ENCODE measurements around the gene RAB38. TPM values are rescaled to one million over a fixed set of nuclear protein-coding genes. Genes with fewer than 3 reads are reported as not detected.

The RAB38 gene
- total RNA-seq, 1 experiment from 2014 or later = 18.7 TPM

GRCh38 chr11:88158081-88158480 lies 17.2 kb downstream of the RAB38 start:
- H3K23ac ChIP-seq (ENCODE audit: insufficient read length, low read depth, low read length) = no peak overlapping the region
- no peak overlapping the region for H2AK5ac ChIP-seq (ENCODE audit: insufficient read length, low read length)
- no peaks in the 10 kb centered on the region for H3K27me3 Mint-ChIP-seq (ENCODE audit: low read depth)
- no peak overlapping the region for H3K14ac ChIP-seq (ENCODE audit: insufficient read depth, low read length)
- no peak for TF ChIP-seq CTCF (conservative IDR thresholded peaks at IDR 0.05)
- no peak overlapping the region for H4K5ac ChIP-seq (ENCODE audit: insufficient read length, low read depth, low read length)
- peaks cover 12 to 50% (median 17%) of the 10 kb centered on the region in 3 experiments; a peak in 5 of 7 replicates for H3K36me3 Mint-ChIP-seq (ENCODE audit: insufficient read depth in 1 of 3, low read depth in 3 of 3)
- H3K18ac ChIP-seq (ENCODE audit: insufficient read length, low read depth, low read length) = no peak overlapping the region
- H2BK5ac ChIP-seq (ENCODE audit: insufficient read length, low read length) = no peak overlapping the region
- H3T11ph ChIP-seq (ENCODE audit: low read length) = no peak overlapping the region
- WGBS (ENCODE audit: extremely low coverage, insufficient read length, low lambda C conversion rate) = no CpG with 5 or more reads among the region's 1 CpG
- H3K9me3 ChIP-seq (ENCODE audit: control insufficient read depth, low read depth, low read length) = no peaks in the 10 kb centered on the region
- H3K79me1 ChIP-seq (ENCODE audit: insufficient read depth, low read depth, low read length, poor library complexity, severe bottlenecking) = no peaks in the 10 kb centered on the region
- no peaks in the 10 kb centered on the region for H3K23me2 ChIP-seq (ENCODE audit: insufficient read length, low read depth, low read length, poor library complexity, severe bottlenecking)
- no peaks in the 10 kb centered on the region for H4K20me1 ChIP-seq (ENCODE audit: control insufficient read depth, insufficient read depth, insufficient read length)
- H2AFZ ChIP-seq (ENCODE audit: low read length) = no peak overlapping the region
- H3K4me3 Mint-ChIP-seq = no peak overlapping the region
- H3K4me1 ChIP-seq (ENCODE audit: insufficient read depth, low read length) = no peaks in the 10 kb centered on the region
- no peak overlapping the region for H3K27ac ChIP-seq (ENCODE audit: insufficient read length, low read depth, low read length)
- H3K9me3 Mint-ChIP-seq = peaks cover 0 to 25% of the 10 kb centered on the region in 2 experiments; a peak in 4 of 5 replicates
- H3K4me2 ChIP-seq (ENCODE audit: insufficient read depth, insufficient read length, low read length) = no peak overlapping the region
- H4K91ac ChIP-seq (ENCODE audit: insufficient read length, low read depth, low read length) = no peak overlapping the region
- no peak overlapping the region for H3K56ac ChIP-seq (ENCODE audit: insufficient read length, low read depth, low read length)
- DNase-seq = no peak
- H3K27ac Mint-ChIP-seq = no peak overlapping the region
- no peak overlapping the region for H2BK15ac ChIP-seq (ENCODE audit: low read depth, low read length)
- peaks cover 0 to 7% of the 10 kb centered on the region in 2 experiments; a peak in 2 of 4 replicates for H3K4me1 Mint-ChIP-seq
- no peaks in the 10 kb centered on the region for H3K27me3 ChIP-seq (ENCODE audit: insufficient read depth, low read length)
- H3K9ac ChIP-seq (ENCODE audit: extremely low read depth, insufficient read length, low read length) = no peak overlapping the region
- no peak overlapping the region for H3K4ac ChIP-seq (ENCODE audit: low read depth, low read length)
- H2BK12ac ChIP-seq (ENCODE audit: insufficient read length, low read depth, low read length) = no peak overlapping the region
- H2BK120ac ChIP-seq (ENCODE audit: low read depth, low read length, poor library complexity, severe bottlenecking) = no peak overlapping the region
- H2BK20ac ChIP-seq (ENCODE audit: low read depth, low read length, poor library complexity, severe bottlenecking) = no peak overlapping the region
- no peaks in the 10 kb centered on the region for H3K79me2 ChIP-seq (ENCODE audit: insufficient read depth, low read length)
- H4K8ac ChIP-seq (replicated peaks; ENCODE audit: insufficient read length, low read depth, low read length) = no peak overlapping the region

Data from H9 (cell line).